Peyer's patch (tissue), 4 donors: ENCODE results near the gene RFPL1.
"Not testable (repeated sequence)": the region's sequence is repeated elsewhere in the genome, so short reads cannot be mapped to it uniquely, and the experiment has no call there.

ENCODE experiments used
- POLR2A ChIP-seq, 2 donors: fragments of 450-650 bp; IDR thresholded peaks; one replicate each; pipeline ENCODE4 v1.5.1; 2017; ENCODE audit warnings: antibody characterized with exemption in 2 of 2, mild to moderate bottlenecking in 2 of 2, moderate library complexity in 2 of 2
- TF ChIP-seq, protein P1 (sequence below), 6 experiments: fragments of 450-650 bp in 4 of 6; fragments of 200-600 bp in 2 of 6; sonication (generic) in 1 of 6; IDR thresholded peaks; one replicate each; pipeline ENCODE4 v1.5.1; 2017 to 2019; ENCODE audit warnings: antibody characterized with exemption in 6 of 6, mild to moderate bottlenecking in 3 of 6, moderate library complexity in 1 of 6

GRCh38 chr22:29412772-29413171, 25.6 kb upstream of the RFPL1 start:
- TF ChIP-seq, protein P1, sequence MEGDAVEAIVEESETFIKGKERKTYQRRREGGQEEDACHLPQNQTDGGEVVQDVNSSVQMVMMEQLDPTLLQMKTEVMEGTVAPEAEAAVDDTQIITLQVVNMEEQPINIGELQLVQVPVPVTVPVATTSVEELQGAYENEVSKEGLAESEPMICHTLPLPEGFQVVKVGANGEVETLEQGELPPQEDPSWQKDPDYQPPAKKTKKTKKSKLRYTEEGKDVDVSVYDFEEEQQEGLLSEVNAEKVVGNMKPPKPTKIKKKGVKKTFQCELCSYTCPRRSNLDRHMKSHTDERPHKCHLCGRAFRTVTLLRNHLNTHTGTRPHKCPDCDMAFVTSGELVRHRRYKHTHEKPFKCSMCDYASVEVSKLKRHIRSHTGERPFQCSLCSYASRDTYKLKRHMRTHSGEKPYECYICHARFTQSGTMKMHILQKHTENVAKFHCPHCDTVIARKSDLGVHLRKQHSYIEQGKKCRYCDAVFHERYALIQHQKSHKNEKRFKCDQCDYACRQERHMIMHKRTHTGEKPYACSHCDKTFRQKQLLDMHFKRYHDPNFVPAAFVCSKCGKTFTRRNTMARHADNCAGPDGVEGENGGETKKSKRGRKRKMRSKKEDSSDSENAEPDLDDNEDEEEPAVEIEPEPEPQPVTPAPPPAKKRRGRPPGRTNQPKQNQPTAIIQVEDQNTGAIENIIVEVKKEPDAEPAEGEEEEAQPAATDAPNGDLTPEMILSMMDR (IDR thresholded peaks at IDR 0.05), result peak in 4 of 6 experiments; percentile 31 to 42 (median 35)
- not testable (repeated sequence) for TF ChIP-seq POLR2A (IDR thresholded peaks at IDR 0.05)
